ENCODE results near the gene SPINT4.

SPINT4 gene

GRCh38 chr20:45701873-45702272 is 20.3 kb upstream of the SPINT4 start, which contains the start of gene WFDC13:
Gene WFDC13 (plus strand): TSS chr20:45702038. CDS start chr20:45702124, 86 bp downstream.
- TF ChIP-seq TCF12 (IDR thresholded peaks at IDR 0.05; ENCODE audit: low read depth) (no peak), ZBTB7A (IDR thresholded peaks at IDR 0.05; ENCODE audit: low read depth) (no peak), EGR1 (IDR thresholded peaks at IDR 0.05) (no peak), TEAD4 (IDR thresholded peaks at IDR 0.05) (no peak), CREB1 (IDR thresholded peaks at IDR 0.05; ENCODE audit: low read depth) (no peak), USF1 (IDR thresholded peaks at IDR 0.05) (no peak), EP300 (IDR thresholded peaks at IDR 0.05; ENCODE audit: borderline replicate concordance) (no peak), NFIC (IDR thresholded peaks at IDR 0.05) (no peak), MAX (IDR thresholded peaks at IDR 0.05) (no peak), RAD21 (IDR thresholded peaks at IDR 0.05; ENCODE audit: low read depth) (no peak), FOXM1 (IDR thresholded peaks at IDR 0.05; ENCODE audit: borderline replicate concordance, low read depth) (no peak), TAF1 (IDR thresholded peaks at IDR 0.05; ENCODE audit: low read depth) (no peak), CEBPB (IDR thresholded peaks at IDR 0.05) (no peak), YY1 (IDR thresholded peaks at IDR 0.05; ENCODE audit: low read depth) (no peak)
- TF ChIP-seq, protein P1, sequence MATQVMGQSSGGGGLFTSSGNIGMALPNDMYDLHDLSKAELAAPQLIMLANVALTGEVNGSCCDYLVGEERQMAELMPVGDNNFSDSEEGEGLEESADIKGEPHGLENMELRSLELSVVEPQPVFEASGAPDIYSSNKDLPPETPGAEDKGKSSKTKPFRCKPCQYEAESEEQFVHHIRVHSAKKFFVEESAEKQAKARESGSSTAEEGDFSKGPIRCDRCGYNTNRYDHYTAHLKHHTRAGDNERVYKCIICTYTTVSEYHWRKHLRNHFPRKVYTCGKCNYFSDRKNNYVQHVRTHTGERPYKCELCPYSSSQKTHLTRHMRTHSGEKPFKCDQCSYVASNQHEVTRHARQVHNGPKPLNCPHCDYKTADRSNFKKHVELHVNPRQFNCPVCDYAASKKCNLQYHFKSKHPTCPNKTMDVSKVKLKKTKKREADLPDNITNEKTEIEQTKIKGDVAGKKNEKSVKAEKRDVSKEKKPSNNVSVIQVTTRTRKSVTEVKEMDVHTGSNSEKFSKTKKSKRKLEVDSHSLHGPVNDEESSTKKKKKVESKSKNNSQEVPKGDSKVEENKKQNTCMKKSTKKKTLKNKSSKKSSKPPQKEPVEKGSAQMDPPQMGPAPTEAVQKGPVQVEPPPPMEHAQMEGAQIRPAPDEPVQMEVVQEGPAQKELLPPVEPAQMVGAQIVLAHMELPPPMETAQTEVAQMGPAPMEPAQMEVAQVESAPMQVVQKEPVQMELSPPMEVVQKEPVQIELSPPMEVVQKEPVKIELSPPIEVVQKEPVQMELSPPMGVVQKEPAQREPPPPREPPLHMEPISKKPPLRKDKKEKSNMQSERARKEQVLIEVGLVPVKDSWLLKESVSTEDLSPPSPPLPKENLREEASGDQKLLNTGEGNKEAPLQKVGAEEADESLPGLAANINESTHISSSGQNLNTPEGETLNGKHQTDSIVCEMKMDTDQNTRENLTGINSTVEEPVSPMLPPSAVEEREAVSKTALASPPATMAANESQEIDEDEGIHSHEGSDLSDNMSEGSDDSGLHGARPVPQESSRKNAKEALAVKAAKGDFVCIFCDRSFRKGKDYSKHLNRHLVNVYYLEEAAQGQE (IDR thresholded peaks at IDR 0.05; ENCODE audit: low read depth) = no peak

GRCh38 chr20:45704969-45705637 is 17.0 kb upstream of the SPINT4 start, which contains the start of gene WFDC10B:
Gene WFDC10B (minus strand): TSS chr20:45705019. CDS start chr20:45685992, 19,027 bp downstream.
- TF ChIP-seq USF1 (IDR thresholded peaks at IDR 0.05) (no peak), CREB1 (IDR thresholded peaks at IDR 0.05; ENCODE audit: low read depth) (no peak), EP300 (IDR thresholded peaks at IDR 0.05; ENCODE audit: borderline replicate concordance) (no peak), CEBPB (IDR thresholded peaks at IDR 0.05) (no peak), ZBTB7A (IDR thresholded peaks at IDR 0.05; ENCODE audit: low read depth) (no peak), FOXM1 (IDR thresholded peaks at IDR 0.05; ENCODE audit: borderline replicate concordance, low read depth) (no peak), TAF1 (IDR thresholded peaks at IDR 0.05; ENCODE audit: low read depth) (no peak), NFIC (IDR thresholded peaks at IDR 0.05) (no peak), TEAD4 (IDR thresholded peaks at IDR 0.05) (no peak), TCF12 (IDR thresholded peaks at IDR 0.05; ENCODE audit: low read depth) (no peak), YY1 (IDR thresholded peaks at IDR 0.05; ENCODE audit: low read depth) (no peak), MAX (IDR thresholded peaks at IDR 0.05) (no peak)

DNA sequence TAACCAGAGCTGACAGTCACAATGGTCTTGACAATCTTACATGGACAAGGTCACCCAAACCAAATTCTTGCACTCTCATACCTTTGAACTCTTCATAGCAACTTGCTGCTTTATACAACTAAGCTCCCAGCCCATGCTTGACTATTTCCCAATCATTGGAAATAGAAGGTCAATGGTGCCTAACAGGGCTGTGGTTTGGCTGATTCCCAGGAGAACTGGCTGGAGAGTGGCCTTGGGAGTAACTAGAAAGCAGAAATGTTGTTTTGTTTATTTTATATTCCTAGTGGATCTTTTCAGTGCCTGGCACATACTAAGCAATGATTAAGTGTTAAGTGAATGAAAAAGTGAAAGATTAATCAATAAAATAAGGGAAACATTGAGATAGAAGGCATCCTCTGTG is 3.0 kb downstream of the SPINT4 start:
- TF ChIP-seq TEAD4 (IDR thresholded peaks at IDR 0.05) (no peak), TCF12 (IDR thresholded peaks at IDR 0.05; ENCODE audit: low read depth) (no peak), USF1 (IDR thresholded peaks at IDR 0.05) (no peak), EP300 (IDR thresholded peaks at IDR 0.05; ENCODE audit: borderline replicate concordance) (no peak), FOXM1 (IDR thresholded peaks at IDR 0.05; ENCODE audit: borderline replicate concordance, low read depth) (no peak), RAD21 (IDR thresholded peaks at IDR 0.05; ENCODE audit: low read depth) (no peak), CEBPB (IDR thresholded peaks at IDR 0.05) (no peak), NFIC (IDR thresholded peaks at IDR 0.05) (no peak)

DNA sequence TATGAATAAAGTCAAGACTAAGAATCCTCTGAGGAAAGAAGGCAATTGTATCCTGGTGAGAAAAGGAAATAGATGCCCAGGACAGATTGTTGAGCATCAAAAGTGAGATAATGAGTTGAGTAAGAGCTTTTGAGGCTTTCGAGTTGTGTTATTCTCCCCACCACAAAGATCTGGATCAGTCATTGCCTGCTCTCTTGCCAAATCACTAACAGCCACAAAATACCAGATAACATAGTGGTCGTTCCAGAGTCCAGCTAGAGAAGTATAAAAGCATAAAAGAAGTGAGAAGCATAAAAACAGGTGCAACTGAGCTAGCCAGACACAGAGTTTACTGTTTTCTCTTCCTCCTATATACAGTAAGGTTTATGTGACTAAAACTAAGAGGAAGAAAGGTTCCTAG is 4.9 kb downstream of the SPINT4 start:
- TF ChIP-seq CREB1 (IDR thresholded peaks at IDR 0.05; ENCODE audit: low read depth) = no peak
- TF ChIP-seq EGR1 (IDR thresholded peaks at IDR 0.05) = no peak
- no peak for TF ChIP-seq MAX (IDR thresholded peaks at IDR 0.05)
- TF ChIP-seq ZBTB7A (IDR thresholded peaks at IDR 0.05; ENCODE audit: low read depth) = no peak
- TF ChIP-seq RAD21 (IDR thresholded peaks at IDR 0.05; ENCODE audit: low read depth) = no peak
- TF ChIP-seq FOXM1 (IDR thresholded peaks at IDR 0.05; ENCODE audit: borderline replicate concordance, low read depth) = no peak
- TF ChIP-seq TAF1 (IDR thresholded peaks at IDR 0.05; ENCODE audit: low read depth) = no peak
- TF ChIP-seq NFIC (IDR thresholded peaks at IDR 0.05) = no peak
- TF ChIP-seq USF1 (IDR thresholded peaks at IDR 0.05) = no peak
- TF ChIP-seq EP300 (IDR thresholded peaks at IDR 0.05; ENCODE audit: borderline replicate concordance) = no peak

- TF ChIP-seq CEBPB (IDR thresholded peaks at IDR 0.05) = no peak
- no peak for TF ChIP-seq TEAD4 (IDR thresholded peaks at IDR 0.05)
- no peak for TF ChIP-seq TAF1 (IDR thresholded peaks at IDR 0.05; ENCODE audit: low read depth)
- TF ChIP-seq, protein P1 (IDR thresholded peaks at IDR 0.05; ENCODE audit: low read depth) = no peak
- TF ChIP-seq EP300 (IDR thresholded peaks at IDR 0.05; ENCODE audit: borderline replicate concordance) = no peak
- no peak for TF ChIP-seq YY1 (IDR thresholded peaks at IDR 0.05; ENCODE audit: low read depth)
- no peak for TF ChIP-seq MAX (IDR thresholded peaks at IDR 0.05)
- no peak for TF ChIP-seq NFIC (IDR thresholded peaks at IDR 0.05)
- TF ChIP-seq RAD21 (IDR thresholded peaks at IDR 0.05; ENCODE audit: low read depth) = no peak
- TF ChIP-seq USF1 (IDR thresholded peaks at IDR 0.05) = no peak
- TF ChIP-seq FOXM1 (IDR thresholded peaks at IDR 0.05; ENCODE audit: borderline replicate concordance, low read depth) = no peak
- TF ChIP-seq CREB1 (IDR thresholded peaks at IDR 0.05; ENCODE audit: low read depth) = no peak
- no peak for TF ChIP-seq EGR1 (IDR thresholded peaks at IDR 0.05)
- no peak for TF ChIP-seq ZBTB7A (IDR thresholded peaks at IDR 0.05; ENCODE audit: low read depth)
Measured at GRCh38 chr20:45732199-45732598, 10.1 kb downstream of the SPINT4 start.

Data from Ishikawa (cell line).